ENCODE data around the gene DPH6. TPM values are rescaled to one million over a fixed set of nuclear protein-coding genes. Genes with fewer than 3 reads are reported as not detected.
A peak's percentile ranks its signal among the peaks of the same experiment; 100 is the strongest.
"Not testable (repeated sequence)": the region's sequence is repeated elsewhere in the genome, so short reads cannot be mapped to it uniquely, and the experiment has no call there.

The DPH6 gene
- total RNA-seq, 1 experiment from 2014 or later = 19.7 TPM

DNA sequence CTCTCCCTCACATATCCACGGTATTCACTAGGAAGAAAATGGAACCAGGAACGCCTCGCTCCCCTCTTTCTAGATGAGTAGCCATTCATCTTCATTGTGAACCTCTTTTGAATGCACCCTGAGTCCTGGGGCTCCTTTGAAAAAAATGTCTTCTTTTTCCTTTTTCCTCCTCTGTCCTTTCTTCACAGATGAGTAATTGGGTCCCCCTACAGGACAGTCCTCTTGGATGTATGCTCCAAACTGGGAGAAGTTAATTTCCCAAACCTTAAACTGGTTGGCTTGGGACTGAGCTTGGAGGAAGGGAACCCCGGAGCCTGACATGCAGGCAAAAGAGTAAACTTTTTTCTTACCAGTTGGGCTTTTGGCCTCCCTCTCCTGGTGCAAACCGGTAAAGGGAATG lies 108.8 kb downstream of the DPH6 start:
- DNase-seq (ENCODE audit: low spot score) = peak; percentile 16

DNA sequence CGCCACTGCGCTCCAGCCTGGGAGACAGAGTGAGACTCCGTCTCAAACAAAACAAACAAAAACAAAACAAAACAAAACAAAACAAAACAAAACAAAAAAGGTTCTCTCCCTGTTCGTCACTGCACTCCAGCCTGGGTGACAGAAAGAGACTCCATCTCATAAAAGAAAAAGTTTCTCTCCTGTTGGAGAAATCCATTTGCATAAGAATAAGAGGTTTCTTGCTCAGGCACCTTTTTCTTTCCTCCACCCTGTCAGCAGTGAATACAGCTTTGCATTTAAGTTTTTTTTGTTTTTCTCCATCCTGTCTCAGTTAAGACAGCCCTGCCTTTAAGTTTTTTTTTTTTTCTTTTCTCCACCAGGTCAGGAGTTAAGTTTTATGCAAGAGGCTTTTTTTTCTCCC lies 109.5 kb downstream of the DPH6 start:
- no peak for DNase-seq (ENCODE audit: low spot score)

DNA sequence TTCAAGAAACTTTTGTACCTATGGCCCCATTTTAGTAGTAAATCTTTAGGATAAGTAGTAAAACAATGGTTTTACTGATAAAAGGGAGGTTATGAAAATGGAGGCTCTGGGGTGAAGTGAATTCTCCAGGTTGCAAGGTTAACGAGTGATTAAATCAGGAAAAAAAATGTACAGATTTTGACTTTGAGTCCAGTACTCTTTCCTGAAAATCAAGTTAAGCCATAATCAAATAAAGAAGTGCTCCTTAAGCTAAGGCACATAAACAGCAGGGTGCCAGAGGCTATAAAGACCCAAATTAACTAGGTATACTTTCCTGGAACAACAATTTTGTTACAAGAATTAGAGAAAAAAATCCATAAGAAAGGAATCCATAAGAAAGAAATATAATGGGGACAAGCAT lies 114.7 kb downstream of the DPH6 start:
- DNase-seq (ENCODE audit: low spot score) = no peak

DNA sequence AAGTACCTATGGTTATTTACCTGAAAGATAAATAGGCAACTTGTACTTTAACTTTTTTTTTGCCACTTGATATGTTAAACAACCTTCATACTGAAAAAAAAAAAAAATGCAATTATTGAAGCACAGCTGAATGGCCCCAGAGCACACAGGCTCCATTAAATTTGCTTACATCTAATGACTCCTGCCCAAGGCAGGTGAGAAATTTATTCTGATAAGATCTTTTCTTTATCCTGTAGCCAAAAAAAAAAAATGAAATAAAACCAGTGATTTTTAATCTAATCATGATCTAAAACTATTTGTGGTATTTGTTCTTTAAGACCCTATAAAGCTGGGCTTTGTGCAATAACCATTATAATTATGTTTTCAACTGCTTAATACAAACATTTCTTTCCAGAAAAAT lies 115.7 kb downstream of the DPH6 start:
- DNase-seq (ENCODE audit: low spot score) = no peak

DNA sequence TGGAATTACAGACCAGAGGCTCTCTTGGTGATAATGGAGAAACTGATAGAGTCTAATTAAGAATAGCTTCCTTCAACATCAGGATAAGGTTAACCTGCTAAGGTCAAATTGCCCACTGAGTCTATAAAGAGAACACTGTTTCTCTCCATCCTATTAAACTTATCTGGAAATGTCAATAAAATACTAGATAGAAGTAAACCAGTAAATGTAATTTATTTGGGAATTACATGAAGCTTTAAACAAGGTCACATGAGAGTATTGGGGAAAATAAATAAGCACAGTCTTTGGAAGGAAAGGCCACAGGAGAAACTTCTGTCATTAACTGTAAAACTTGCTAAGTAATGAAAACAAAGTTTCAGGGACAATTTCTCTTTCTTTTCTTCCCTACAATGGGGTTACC lies 118.5 kb downstream of the DPH6 start:
- no peak for DNase-seq (ENCODE audit: low spot score)

DNA sequence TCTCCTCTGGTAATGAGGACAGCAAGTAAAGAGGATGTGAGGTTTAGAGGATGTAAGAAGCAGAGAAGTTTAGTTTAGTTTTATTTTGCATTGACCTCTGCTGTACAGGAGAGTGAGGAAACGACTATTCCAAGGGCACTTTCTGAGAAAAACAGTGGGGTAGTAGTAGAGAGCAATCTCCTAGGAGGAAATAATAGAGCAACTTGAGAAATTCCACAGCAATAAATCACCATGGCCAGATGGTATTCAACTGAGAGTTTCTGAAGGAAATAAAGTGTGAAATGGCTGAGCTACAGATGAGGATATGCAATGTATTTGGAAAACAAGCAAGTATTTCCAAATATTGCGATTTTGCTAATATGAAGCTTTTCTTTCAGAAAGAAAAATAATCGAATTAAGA lies 118.9 kb downstream of the DPH6 start:
- DNase-seq (ENCODE audit: low spot score) = peak; percentile 42

DNA sequence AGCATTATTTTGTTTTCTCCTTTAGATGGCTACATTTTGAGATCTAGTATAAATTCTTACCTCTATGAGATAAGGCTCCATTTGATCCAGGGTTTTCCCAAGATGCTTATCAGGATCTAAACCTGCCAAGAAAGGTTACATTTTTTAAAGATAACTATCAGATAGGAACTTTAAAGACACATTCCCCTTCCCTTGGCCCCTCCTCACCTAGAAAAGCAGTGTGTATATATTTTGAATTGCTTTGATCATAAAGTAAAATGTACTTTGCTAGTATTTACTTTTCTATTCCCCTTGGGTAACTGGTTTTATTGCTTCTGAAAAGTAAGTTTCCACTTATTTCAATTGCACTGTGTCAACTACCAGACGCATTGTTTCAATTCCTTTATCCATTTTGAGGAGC lies 135.2 kb downstream of the DPH6 start:
- DNase-seq (ENCODE audit: low spot score) = no peak

DNA sequence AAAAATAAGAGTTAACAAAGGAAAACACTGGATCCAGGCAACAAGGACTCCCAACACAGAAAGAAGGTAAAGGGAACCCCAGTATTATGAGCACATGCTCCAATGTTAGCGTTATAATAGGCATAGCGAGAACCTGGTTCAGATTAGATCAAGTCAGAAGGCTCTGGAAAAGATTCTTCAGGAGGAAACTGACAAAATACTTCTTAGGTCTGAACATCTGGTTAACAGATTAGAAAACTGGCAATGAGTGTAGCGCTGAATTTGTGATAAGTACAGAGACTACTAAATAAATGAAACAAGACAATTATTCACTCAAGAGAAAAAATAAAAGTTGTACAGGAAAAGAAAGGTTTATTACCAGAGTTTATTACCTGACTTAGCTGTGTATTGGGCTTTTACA lies 146.1 kb downstream of the DPH6 start:
- no peak for DNase-seq (ENCODE audit: low spot score)

DNA sequence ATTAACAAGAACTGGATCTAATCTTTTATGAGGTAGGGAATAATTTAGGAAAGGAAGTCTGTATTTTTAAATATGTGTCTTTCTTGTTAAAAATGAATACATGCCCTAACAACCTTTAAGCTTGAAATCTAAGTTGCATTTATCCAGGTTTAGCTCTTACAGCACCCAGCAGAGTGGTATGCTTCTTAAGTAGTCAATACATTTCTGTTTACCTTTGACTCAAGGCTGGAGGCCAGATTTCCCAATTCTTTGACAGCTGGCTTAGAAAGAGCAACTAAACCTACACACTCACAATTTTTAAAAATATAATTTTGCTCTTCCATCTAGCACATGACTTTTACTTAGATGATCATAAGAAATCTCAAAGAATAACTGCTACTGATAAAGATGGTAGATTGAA lies 148.9 kb downstream of the DPH6 start:
- DNase-seq (ENCODE audit: low spot score) = no peak

DNA sequence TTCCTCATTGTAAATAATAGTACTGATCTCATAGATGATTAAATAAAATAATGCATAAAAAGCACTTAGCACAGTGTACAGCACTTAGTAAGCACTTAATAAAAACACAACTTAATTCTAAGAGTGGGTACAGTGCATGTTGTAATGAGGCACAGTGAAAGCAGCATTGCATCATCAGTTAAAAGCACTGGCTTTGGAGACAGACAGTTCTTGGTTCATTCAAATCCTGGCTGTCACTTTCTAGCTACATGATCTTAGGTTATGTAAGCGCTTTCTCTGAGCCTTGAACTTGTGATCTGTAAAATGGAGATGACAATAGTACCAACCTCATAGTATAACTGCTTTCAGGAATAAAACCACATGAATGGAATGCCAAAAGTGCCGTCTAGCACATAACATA lies 151.5 kb downstream of the DPH6 start:
- no peak for DNase-seq (ENCODE audit: low spot score)

DNA sequence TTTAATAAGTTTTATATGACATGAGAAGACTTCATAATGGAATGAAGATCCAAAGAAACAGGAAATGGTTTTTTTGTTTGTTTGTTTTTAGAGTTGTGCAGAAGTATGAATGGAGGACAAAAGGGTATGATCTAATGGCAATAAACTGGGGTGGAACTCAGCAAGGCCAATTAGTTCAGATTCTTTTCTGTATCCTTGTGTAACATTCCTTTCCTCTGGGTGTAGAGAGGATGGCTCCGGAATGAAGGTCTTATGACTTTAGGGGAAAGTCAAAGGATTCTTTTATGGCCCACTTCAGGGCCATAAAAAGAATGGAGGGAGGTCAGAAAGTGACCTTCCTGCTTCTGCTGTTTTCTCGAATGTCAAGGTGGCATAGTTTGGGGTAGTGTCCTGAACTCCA lies 152.6 kb downstream of the DPH6 start:
- peak; percentile 29 for DNase-seq (ENCODE audit: low spot score)

DNA sequence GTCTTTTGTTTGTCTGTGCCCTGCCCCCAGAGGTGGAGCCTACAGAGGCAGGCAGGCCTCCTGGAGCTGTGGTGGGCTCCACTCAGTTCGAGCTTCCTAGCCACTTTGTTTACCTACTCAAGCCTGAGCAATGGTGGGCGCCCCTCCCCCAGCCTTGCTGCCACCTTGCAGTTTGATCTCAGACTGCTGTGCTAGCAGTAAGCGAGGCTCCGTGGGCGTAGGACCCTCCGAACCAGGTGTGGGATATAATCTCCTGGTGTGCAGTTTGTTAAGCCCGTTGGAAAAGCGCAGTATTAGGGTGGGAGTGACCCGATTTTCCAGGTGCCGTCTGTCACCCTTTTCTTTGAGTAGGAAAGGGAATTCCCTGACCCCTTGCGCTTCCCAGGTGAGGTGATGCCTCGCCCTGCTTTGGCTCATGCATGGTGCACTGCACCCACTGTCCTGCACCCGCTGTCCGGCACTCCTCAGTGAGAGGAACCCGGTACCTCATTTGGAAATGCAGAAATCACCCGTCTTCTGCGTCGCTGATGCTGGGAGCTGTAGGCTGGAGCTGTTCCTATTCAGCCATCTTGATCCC lies 154.5 kb downstream of the DPH6 start:
- not testable (repeated sequence) for DNase-seq (ENCODE audit: low spot score)

DNA sequence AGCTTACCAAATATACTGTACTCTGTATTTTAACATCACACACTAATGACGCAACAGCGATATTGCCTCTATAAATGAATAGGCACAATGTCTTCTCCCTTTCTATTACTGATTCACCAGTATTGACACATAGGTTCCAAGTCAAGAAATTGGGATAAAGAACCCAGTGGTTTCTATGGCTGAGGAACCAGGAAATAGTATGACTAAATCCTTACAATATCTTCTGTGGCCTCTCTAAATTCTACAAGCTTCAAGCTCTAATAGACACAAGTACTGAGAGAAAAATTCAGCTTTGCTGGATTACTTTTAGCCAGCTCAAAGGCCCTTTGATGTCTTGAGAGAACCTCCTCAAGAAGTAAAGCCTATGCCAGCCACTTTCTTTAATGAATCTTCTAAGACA lies 162.5 kb downstream of the DPH6 start:
- no peak for DNase-seq (ENCODE audit: low spot score)

DNA sequence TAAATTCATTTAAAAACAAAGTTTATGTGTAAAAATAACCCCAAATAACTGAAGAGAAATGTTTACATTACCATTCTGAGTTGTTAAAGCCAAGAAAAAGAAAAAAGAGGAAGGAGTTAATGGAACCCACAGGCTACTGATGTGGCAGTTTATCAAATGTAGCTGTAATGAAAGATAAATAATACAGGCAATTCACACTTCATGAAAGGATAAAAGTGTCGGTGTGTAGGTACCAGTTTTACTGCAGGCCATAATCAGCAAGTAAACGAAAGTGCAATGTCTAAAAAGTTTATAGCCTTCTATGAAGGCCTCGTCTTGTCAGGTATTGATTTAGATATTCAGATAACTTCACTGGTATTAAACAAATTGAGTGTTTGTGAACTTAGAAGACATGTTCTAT lies 164.6 kb downstream of the DPH6 start:
- no peak for DNase-seq (ENCODE audit: low spot score)

DNA sequence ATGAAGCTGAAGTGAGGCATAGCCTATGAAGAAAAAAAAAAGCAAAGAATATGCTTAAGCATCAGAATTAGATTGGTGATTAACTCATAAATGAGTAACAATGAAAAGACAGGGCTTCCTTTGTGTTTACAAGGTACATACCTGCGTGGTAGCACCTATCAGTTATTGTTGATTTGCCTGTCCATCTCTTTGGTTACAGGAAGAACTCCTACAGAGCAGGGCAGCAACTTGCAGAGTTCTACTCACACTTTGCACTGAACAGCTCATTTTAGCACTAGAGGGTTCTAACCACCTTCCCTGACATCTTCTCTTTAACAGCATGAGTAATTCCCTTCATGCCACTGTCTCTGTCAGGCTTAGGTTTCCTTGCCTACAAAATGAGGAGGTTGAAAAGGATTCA lies 166.0 kb downstream of the DPH6 start:
- DNase-seq (ENCODE audit: low spot score) = no peak

DNA sequence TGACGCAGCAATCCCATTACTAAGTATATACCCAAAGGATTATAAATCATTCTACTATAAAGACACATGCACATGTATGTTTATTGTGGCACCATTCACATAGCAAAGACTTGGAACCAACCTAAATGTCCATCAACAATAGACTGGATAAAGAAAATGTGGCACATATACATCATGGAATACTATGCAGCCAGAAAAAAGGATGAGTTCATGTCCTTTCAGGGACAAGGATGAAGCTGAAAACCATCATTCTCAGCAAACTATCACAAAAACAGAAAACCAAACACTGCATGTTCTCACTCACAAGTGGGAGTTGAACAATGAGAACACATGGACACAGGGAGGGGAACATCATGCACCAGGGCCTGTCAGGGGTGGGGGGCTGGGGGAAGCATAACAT lies 167.5 kb downstream of the DPH6 start:
- not testable (repeated sequence) for DNase-seq (ENCODE audit: low spot score)

DNA sequence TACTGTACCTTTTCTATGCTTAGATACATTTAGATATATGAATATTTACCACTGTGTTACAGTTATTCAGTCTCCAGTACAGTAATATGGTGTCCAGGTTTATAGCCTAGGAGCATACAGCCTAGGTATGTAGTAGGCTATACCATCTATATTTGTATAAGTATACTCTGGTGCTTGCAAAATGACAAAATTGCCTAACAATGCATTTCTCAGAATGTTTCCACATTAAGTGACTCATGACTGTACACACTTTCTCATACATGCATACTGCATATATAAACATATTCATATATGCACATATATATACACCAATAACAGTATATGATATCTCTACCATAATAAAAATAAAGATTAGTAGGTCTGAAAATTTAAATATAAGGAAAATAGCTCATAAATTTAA lies 169.3 kb downstream of the DPH6 start:
- no peak for DNase-seq (ENCODE audit: low spot score)

DNA sequence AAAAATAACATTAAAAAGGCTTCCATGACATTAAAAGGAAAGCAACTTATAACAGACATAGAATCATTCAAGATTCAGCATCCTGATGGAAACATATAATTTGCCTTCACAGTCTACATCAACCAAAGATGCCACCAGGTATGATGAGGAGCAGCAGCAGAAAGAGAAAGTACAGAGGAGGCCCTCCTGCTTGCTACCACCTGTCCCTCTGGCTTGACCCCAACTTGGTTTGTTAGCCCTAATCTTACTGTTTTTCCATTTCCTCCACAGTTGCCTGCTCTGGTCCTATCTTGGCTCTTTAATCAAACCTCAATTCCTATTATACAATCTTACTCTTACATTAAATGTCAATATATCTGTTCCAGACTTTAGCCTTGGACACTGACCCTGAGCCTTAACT lies 171.3 kb downstream of the DPH6 start:
- DNase-seq (ENCODE audit: low spot score) = no peak

DNA sequence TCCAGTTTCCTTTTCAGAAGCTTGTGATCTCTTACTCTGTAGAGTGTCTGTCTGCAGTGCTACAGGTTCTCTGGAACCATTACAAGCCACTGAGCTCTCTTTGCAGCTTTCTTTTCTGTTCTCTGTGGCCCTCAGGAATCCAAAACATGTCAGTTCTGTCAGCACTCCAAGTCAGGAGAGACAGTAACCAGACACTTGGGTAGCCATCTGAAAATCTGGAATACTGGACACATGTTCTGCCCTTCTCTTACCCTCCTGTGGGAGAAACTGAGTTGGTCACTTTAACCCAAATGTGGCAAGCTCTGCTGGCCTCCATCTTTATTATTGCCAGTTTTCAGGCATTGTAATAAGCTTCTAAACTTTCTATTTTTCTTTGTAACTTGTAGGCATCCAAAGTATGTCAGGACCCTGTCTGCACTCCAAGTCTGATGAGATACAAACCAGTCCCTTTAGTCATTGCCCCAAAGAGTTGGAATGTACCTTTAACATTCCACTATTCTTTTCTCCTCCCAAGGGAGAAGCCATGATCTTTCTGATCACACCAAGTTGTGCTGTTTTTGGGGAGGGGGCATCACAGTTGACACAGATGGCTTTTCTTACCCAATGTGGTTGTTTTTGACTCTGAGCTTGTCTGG lies 183.7 kb downstream of the DPH6 start:
- DNase-seq (ENCODE audit: low spot score) = no peak

DNA sequence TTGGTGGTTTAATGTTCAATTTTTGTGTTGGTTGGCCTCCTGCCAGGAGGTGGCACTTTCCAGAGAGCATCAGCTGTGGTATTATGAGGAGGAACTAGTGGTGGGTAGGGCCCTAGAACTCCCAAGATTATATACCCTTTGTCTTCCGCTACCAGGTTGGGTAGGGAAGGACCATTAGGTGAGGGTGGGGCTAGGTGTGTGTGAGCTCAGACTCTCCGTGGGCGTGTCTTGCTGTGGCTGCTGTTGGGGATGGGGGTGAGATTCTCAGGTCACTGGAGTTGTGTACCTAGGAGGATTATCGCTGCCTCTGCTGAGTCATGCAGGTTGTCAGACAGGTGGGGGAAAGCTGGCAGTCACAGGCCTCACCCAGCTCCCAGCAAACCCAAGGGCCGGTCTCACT lies 187.1 kb downstream of the DPH6 start:
- no peak for DNase-seq (ENCODE audit: low spot score)

DNA sequence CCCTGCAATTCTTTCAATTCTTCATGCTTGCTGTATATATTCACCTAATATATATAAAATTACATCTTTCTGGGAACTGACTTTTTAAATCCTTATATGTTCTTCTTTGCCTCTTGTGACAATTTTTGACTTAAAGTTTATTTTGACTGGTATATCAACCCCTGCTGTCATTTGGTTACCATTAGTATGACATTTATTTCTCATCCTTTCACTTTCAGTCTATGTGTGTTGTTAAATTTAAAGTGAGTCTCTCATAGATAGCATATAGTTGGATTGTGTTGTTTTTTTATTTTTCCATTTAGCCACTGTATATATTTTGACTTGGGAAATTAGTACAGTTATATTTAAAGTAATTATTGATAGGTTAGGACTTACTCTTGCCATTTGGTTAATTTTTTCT lies 194.9 kb downstream of the DPH6 start:
- DNase-seq (ENCODE audit: low spot score) = no peak

DNA sequence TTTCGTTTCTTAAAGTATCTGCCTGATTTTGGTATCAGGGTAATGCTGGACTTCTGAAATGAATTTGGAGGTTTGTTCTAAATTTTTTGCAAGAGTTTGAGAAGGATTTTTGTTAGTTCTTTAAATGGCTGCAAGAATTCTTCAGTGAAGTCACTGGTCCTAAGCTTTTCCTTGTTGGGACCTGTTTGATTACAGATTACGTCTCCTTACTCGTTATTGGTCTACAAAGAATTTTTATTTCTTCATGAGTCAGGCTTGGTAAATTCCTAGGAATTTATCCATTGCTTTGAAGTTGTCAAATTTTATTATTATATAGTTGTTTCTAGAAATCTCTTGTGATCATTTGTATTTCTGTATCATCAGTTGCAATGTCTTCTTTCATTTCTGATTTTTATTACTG lies 196.0 kb downstream of the DPH6 start:
- DNase-seq (ENCODE audit: low spot score) = no peak

DNA sequence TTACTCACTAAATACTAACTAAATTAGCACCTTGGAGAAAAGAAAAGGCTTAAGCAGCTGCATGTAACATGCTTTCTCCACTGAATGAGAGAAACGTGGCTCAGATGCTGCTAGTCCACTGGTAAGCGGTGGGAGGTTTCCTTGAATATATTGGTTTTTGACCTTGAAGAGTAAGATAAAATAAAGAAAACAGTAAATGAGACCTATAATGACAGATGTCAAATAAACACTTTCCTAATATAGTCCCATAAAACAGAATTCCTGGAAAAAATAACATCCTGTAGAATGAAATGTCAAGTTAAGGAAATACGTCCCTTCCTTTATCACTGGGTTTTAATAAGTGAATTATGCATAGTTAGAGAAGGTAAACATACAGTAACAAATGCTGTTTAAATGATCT lies 215.0 kb downstream of the DPH6 start:
- DNase-seq (ENCODE audit: low spot score) = no peak

DNA sequence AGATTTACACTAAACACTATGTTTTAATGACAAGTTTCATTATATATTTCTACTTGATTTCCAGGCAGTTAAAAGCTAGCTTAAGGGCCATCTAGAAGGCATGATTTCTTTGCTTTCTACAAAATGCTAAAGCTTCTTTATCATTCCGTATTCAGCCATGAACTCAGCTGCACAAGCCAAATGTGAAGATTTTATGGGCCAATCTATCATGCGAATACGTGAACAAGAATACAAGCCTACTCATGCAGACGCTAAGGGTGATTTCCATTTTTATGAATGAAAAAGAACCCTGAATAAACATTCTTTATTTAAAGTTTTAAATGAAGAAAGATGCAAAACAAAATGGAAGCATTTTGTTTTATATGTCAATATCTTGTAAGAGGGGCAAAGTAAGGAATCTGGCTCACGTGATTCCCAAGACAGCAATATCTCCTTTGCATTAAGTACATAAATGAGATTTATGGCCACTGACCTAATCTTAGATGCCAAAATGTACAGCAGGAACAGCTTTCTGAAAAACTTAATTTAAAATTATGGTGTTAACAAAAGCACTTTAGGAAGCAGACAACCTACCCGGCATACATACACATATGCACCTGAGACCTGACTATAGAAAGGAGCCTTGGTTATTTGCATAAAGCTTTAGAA lies 215.8 kb downstream of the DPH6 start:
- no peak for DNase-seq (ENCODE audit: low spot score)

All from A172 (cell line).